Activated CD8-positive, alpha-beta memory T cell treated with anti-CD3 and anti-CD28 coated beads, Interleukin-2, amount 50 U/mL, for 4 hours (primary cell): ENCODE measurements around the gene CBLB.
"Not testable (repeated sequence)": the region's sequence is repeated elsewhere in the genome, so short reads cannot be mapped to it uniquely, and the experiment has no call there.

Experiments used
- DNase-seq: peaks from one replicate; pipeline ENCODE4 v3.0.0-alpha.2; 2020

The CBLB gene

GRCh38 chr3:105815331-105815730 is 53.5 kb downstream of the CBLB start:
- not testable (repeated sequence) for DNase-seq

GRCh38 chr3:105813710-105814109 is 55.1 kb downstream of the CBLB start:
- DNase-seq: no peak

- DNase-seq: no peak
Observed at GRCh38 chr3:105812194-105812586, 56.6 kb downstream of the CBLB start.

GRCh38 chr3:105811518-105812193 is 57.2 kb downstream of the CBLB start:
- DNase-seq: no peak

GRCh38 chr3:105809208-105809888 is 59.5 kb downstream of the CBLB start:
- DNase-seq: no peak

GRCh38 chr3:105807701-105808100 is 61.1 kb downstream of the CBLB start:
- DNase-seq: no peak

- no peak for DNase-seq
Observed at GRCh38 chr3:105807146-105807545, 61.7 kb downstream of the CBLB start.

- no peak for DNase-seq
Observed at GRCh38 chr3:105806359-105806758, 62.5 kb downstream of the CBLB start.

GRCh38 chr3:105805404-105805803 is 63.4 kb downstream of the CBLB start:
- no peak for DNase-seq

- DNase-seq: no peak
Observed at GRCh38 chr3:105802118-105802706, 66.6 kb downstream of the CBLB start.

GRCh38 chr3:105801397-105801796 is 67.4 kb downstream of the CBLB start:
- no peak for DNase-seq

GRCh38 chr3:105800320-105800719 is 68.5 kb downstream of the CBLB start:
- no peak for DNase-seq

- no peak for DNase-seq
Observed at GRCh38 chr3:105799286-105799685, 69.5 kb downstream of the CBLB start.

- no peak for DNase-seq
Observed at GRCh38 chr3:105798381-105798934, 70.4 kb downstream of the CBLB start.

GRCh38 chr3:105793040-105793439 is 75.8 kb downstream of the CBLB start:
- DNase-seq: no peak

GRCh38 chr3:105791919-105792786 is 76.7 kb downstream of the CBLB start:
- no peak for DNase-seq

- no peak for DNase-seq
Observed at GRCh38 chr3:105791131-105791530, 77.7 kb downstream of the CBLB start.

- no peak for DNase-seq
Observed at GRCh38 chr3:105790534-105790933, 78.3 kb downstream of the CBLB start.

- no peak for DNase-seq
Observed at GRCh38 chr3:105788593-105788992, 80.2 kb downstream of the CBLB start.

GRCh38 chr3:105787453-105787852 is 81.4 kb downstream of the CBLB start:
- no peak for DNase-seq

- no peak for DNase-seq
Observed at GRCh38 chr3:105786990-105787389, 81.8 kb downstream of the CBLB start.

GRCh38 chr3:105786241-105786640 is 82.6 kb downstream of the CBLB start:
- DNase-seq: no peak

GRCh38 chr3:105785803-105786202 is 83.0 kb downstream of the CBLB start:
- no peak for DNase-seq
